Cerebellar cortex (tissue), 1 donor: ENCODE results near the gene MYOD1.

Experiments
- DNase-seq: peaks from one replicate; pipeline ENCODE4 v3.0.0-alpha.2; 2015; ENCODE audit warnings: low spot score

MYOD1 gene

GRCh38 chr11:17750013-17750800 is 30.8 kb downstream of the MYOD1 start:
- no peak for DNase-seq

DNA sequence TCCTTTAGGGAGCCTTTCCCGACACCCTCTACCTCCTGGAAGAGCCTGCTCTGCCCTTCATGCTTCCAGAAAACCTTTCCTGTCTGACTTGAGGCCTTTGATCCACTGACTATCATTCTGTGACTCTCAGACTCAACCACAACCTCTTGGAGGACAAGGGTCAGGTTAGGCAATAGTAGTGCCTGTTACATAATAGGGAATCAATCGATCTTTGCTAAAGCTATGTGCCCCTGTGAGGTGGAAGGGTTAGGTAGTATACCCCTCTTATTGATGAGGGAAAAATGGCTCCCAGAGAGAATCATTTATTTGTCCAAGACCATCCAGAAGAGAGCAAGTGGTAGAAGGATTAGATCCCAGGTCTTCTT is 31.4 kb downstream of the MYOD1 start:
- DNase-seq = no peak

GRCh38 chr11:17751558-17751957 is 32.2 kb downstream of the MYOD1 start:
- DNase-seq = no peak

DNA sequence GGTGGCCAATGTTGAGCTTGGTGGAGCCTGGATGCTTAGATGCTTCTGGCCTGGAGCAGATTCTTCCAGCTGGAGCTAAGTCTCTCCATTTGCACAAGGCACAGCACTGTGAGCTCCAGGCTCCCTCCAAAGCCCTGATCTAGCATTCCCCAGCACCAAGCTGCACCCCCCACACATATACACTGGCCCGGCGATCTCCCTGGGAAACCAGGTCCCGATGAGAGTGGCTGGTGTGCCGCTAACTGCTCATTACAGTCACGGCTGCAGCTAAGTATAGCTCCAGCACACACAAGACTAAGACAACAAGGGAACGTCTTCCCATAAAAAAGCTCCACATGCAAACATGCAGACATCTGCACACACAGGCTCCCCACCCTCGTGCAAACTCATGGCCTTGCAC is 32.8 kb downstream of the MYOD1 start:
- no peak for DNase-seq

GRCh38 chr11:17753153-17753552 is 33.8 kb downstream of the MYOD1 start:
- peak; percentile 62 for DNase-seq

DNA sequence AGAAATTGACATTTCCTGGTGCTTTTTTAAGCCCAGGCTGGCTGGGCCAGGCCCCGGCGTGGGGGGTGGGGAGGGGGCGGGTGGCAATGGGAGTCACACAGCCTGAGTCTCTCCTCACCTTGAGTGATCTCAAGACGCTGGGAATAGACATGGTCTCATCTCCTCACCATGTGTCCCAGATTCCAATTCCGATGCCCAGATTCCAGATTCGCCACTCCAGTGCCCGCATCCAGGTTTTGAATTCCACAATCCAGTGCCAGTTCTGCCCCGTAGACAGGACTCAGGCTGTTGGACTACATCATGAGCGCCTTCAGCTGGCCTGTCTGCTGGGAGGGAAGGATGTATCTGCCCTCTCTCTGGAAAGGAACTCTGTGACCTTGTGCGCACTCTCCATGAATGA is 34.3 kb downstream of the MYOD1 start:
- peak; percentile 68 for DNase-seq

- DNase-seq = no peak
These were observed 36.5 kb downstream of the MYOD1 start for GRCh38 chr11:17755891-17756290.

DNA sequence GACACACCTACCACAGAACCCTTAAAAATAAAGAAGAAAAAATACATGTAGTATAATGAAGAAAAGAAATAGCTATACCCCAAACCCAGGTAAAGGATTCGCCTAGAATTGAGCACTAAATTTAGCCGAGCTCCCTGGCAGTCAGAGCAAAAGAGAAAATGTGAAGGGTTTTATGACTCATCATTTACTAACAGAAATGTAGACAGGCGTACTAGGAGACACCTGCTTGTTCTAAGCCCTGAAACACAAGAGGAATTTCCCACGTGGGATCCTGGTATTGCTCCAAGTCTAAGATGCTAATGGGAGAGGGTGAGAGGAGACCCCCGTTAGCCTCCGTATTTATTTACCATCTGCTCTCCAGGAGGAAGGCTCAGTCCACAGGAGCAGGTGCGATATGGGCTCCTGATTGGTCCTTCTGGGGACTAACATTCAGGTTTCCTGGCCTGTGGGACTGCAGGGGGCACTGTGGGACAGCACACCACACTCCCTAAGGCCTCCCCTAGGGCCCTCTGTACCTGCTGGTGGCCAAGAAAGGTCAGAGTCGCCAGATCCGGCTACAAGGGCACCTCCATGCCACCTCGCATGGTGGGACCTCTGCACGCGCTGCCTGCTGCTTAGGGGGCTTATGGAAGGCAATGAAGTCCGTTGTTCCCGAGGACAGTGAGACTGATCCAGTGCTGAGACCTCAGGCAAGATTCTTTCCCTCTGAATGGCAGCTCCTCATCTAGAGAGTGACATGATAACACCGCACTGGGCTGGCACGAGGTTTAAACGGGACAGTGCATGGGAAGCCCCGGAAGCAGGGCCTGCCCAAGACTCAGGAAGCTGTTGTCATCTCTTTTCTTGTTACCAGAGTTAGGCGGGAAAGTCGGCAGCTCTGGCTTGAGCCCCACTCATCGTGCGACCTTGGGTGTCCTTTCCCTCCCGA is 41.0 kb downstream of the MYOD1 start:
- peak; percentile 85 for DNase-seq

DNA sequence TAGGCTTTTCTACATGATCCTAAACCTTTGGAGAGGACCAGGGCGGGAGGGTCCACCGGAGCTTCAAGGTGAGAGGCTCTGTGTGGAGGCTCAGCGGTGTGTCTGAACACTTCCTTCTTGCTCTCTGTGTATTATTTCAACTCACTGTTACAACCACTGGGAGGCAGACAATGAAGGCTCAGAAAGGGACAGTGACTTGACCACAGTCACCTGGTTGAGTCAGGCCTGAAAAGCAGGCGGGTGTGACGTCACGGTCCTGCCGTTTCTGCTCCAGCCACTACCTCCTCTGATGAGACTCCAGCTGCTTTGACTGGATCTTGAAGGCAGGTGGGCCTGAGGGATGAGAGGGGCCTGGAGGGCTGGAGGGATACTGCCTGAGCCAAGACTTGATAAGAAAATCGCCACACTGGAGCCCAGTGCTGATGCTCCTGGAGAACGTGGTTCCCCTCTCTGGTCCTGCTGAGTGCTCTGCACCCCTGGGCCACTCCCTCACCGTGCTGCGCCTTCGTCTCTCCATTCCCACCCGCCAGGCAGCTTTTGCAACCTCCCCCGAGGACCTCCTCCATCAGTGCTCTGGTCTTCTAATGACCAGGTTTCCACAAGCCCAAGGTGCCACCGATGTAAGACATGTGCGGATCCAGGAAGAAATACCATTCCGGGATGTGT is 43.1 kb downstream of the MYOD1 start:
- DNase-seq = no peak

DNA sequence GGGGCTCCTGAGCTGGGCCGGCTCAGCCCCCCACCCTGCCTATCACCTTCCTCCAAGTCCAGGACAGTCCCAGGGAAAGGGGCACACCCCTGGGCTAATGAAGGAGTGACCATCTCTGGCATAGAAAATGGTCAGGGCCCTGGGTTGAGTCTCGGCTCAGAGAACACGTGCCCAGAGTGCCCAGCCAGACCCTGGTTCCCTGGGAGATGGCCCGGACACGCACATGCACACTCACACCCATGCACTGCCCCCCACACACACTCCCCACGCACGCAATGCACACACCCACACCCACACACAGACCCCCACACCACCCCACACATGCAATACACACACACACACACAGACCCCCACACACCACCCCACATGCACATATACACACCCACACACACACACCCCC is 43.9 kb downstream of the MYOD1 start:
- DNase-seq = no peak

GRCh38 chr11:17763703-17764102 is 44.3 kb downstream of the MYOD1 start:
- DNase-seq = no peak

GRCh38 chr11:17764446-17765218 is 45.3 kb downstream of the MYOD1 start:
- DNase-seq = no peak

- DNase-seq = peak; percentile 65
These were observed 46.1 kb downstream of the MYOD1 start for GRCh38 chr11:17765356-17766072.

GRCh38 chr11:17766073-17766359 is 46.6 kb downstream of the MYOD1 start:
- no peak for DNase-seq

- DNase-seq = no peak
These were observed 47.2 kb downstream of the MYOD1 start for GRCh38 chr11:17766590-17766989.

GRCh38 chr11:17767301-17767885 is 48.0 kb downstream of the MYOD1 start:
- no peak for DNase-seq

- no peak for DNase-seq
These were observed 48.5 kb downstream of the MYOD1 start for GRCh38 chr11:17767914-17768313.

DNA sequence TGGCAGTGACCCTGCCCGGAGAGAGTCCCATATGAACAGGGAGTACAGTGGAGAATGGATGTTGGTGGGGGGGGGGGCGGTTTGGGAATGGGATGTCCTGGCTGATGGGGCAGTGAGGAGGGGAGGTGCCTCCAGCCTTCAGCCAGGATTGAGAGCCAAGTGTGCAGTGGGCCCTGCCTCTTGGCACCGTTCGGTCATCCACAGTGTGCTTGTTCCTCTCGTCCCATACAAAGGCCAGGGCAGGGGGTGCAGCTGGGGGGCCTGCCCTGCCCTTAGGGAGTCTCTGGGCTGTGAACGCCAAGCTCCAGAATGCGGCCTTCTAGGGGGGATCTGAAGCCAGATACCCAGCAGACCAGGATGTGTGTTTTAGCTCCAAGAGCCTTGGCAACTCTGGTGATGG is 49.2 kb downstream of the MYOD1 start:
- DNase-seq = no peak

DNA sequence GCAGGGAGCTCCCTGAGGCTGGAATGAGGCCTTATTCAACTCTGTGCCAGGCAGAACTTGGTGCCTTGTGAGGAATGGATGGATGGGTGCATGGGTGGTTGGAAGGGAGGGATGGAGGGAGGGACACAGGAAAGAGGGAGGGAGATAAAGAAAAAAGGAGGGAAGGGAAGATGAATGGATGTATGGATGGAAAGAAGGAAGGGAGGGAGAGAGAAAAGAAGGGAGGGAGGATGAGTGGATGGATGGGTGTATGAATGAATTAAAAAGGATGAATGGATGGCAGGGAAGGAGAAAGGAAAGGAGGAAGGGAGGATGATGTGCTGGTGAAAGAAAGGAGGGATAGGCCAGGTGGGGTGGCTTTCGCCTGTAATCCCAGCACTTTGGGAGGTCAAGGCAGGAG is 49.8 kb downstream of the MYOD1 start:
- no peak for DNase-seq

DNA sequence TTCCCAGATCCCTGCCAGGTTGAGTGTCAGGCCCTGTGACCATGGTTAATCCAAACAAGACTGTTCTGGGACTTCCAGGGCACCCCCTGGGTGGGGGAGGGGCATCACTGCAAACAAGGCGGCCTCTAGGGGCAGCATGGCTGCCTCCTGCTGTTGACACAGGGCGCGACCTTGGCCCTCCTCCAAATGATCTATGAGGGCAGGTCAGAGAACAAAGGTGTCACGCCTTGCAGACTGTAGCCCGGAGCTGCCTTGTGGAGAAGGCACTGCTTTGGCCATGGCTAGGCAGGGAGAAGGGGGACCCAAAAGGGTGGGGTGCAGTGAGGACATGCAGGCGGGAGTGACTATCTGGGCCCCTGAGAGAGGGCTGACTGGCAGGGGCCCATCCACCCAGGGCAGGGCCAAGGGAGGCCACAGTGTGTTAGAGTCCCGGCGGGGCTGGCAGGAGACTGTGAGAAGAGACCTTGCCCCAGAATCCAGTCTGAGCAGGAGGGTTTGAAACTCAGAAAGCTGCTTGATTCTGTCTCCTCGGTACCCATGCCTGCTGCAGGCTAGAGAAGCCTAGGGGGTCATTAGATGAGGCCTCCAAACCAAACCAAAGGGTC is 50.8 kb downstream of the MYOD1 start:
- no peak for DNase-seq

DNA sequence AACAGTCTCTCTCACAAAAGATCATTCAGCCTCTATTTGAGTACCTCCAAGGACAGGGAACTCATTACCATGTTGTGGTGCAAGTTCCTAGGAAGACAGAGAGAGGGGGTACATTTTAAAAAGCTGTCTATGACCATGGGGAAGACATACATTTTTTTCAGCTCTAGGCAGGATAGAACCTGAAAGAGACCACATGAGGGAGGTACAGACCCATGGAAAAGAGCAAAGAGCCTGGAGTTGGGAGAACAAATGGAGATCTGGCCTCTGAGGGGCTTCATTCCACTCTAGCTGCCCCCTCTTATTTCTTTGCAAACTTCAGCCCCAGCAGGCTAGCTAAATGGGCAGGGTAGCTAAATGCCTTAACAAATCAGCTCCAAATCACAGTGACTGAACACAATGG is 51.5 kb downstream of the MYOD1 start:
- DNase-seq = no peak
